HFF-Myc (cell line): ENCODE results near the gene WDR73.
"Not testable (repeated sequence)": the region's sequence is repeated elsewhere in the genome, so short reads cannot be mapped to it uniquely, and the experiment has no call there.

Experiments used
- DNase-seq: peaks from one replicate; pipeline ENCODE4 v3.0.0-alpha.2; 2011; ENCODE audit warnings: low read depth; ENCODE audit errors: extremely low read depth
- H3K4me3 ChIP-seq: replicated peaks from 2 replicates; pipeline ENCODE4 v1.5.1; 2011; ENCODE audit warnings: low read depth, mild to moderate bottlenecking, control low read depth, low read length
- TF ChIP-seq, protein P1 (sequence below): IDR thresholded peaks from 2 replicates; pipeline ENCODE4 v1.5.1; 2012; ENCODE audit warnings: mild to moderate bottlenecking, low read depth, low read length, control low read depth; ENCODE audit errors: missing control alignments

Gene WDR73

GRCh38 chr15:84690342-84690741, 36.3 kb upstream of the WDR73 start:
- DNase-seq: no peak
- H3K4me3 ChIP-seq: no peak overlapping the region
- TF ChIP-seq, protein P1, sequence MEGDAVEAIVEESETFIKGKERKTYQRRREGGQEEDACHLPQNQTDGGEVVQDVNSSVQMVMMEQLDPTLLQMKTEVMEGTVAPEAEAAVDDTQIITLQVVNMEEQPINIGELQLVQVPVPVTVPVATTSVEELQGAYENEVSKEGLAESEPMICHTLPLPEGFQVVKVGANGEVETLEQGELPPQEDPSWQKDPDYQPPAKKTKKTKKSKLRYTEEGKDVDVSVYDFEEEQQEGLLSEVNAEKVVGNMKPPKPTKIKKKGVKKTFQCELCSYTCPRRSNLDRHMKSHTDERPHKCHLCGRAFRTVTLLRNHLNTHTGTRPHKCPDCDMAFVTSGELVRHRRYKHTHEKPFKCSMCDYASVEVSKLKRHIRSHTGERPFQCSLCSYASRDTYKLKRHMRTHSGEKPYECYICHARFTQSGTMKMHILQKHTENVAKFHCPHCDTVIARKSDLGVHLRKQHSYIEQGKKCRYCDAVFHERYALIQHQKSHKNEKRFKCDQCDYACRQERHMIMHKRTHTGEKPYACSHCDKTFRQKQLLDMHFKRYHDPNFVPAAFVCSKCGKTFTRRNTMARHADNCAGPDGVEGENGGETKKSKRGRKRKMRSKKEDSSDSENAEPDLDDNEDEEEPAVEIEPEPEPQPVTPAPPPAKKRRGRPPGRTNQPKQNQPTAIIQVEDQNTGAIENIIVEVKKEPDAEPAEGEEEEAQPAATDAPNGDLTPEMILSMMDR: no peak

- TF ChIP-seq, protein P1: no peak
- DNase-seq: no peak
- H3K4me3 ChIP-seq: no peak overlapping the region
These were observed 35.8 kb upstream of the WDR73 start for GRCh38 chr15:84689858-84690257.

GRCh38 chr15:84686446-84686845, 32.4 kb upstream of the WDR73 start:
- not testable (repeated sequence) for DNase-seq, H3K4me3 ChIP-seq

DNA sequence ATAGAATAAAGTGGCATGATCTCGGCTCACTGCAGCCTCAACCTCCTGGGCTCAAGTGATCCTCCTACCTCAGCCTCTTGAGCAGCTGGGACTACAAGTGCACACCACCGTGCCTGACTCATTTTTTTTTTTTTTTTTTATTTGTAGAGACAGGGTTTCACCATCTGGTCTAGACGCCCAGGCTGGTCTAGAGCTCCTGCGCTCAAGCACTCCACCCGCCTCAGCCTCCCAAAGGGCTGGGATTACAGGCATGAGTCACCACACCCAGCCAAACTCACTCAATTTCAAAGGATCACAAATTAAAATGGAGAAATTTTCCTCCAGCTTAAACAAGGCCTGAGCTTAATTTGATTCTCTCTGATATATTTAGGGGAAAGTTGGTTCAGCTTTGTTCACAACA, 31.2 kb upstream of the WDR73 start:
- DNase-seq: peak; percentile 66
- no peak overlapping the region for H3K4me3 ChIP-seq
- TF ChIP-seq, protein P1: no peak

DNA sequence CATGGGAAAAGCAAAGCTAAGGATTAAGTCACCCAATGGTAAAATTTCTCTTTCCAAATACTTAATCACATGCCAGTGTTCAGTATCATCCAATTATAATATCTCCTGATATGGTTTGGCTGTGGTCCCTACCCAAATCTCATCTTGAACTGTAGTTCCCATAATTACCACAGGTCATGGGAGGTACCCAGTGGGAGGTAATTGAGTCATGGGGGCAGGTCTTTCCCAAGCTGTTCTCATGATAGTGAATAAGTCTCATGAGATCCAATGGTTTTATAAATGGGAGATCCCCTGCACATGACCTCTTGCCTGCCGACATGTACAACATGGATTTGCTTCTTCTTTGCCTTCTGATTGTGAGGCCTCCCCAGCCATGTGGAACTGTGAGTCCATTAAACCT, 30.0 kb upstream of the WDR73 start:
- TF ChIP-seq, protein P1: no peak
- no peak overlapping the region for H3K4me3 ChIP-seq
- no peak for DNase-seq

GRCh38 chr15:84681831-84682230, 27.7 kb upstream of the WDR73 start:
- TF ChIP-seq, protein P1: no peak
- DNase-seq: no peak
- no peak overlapping the region for H3K4me3 ChIP-seq

DNA sequence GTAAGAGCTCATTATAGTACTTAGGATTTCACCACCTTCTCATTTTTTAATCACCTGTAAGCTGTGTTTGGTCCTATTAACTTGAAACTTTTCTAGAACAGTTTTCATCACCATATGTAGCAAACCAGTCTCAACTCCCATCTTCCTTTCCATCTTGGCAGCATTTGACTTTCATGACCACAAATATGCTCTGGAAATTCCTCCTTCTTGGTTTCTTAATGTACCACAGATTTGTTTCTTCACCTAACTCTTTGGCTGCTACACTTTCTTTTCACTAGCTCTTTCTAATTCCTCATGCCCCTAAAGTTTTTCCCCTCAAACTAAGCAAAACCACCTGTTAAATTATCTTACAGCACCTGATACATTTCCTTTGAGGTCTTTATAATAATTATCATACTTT, 17.1 kb upstream of the WDR73 start:
- TF ChIP-seq, protein P1: no peak
- no peak for DNase-seq
- H3K4me3 ChIP-seq: no peak overlapping the region

DNA sequence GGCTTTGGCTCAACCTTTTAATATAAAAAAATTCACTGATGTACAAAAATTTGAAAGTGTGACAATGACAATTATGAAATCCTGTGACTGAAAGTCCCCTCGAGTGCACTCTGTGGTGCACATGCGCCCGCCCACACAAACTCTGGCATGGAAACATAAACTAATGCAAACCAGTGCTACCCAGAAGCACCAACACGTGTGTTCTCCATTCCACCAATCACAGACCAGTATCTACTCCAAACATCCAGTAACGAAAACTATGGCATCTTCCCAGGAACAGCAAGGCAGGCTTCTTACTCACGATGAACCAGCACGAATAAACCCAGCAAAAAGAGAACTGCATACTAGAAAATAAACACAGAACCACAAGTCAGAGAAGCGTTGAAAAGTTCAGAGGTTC, 15.6 kb upstream of the WDR73 start:
- TF ChIP-seq, protein P1: no peak
- DNase-seq: no peak
- no peak overlapping the region for H3K4me3 ChIP-seq
